ENCODE data around the gene SHE. TPM values are rescaled to one million over a fixed set of nuclear protein-coding genes. Genes with fewer than 3 reads are reported as not detected.

SHE gene
- total and polyA plus RNA-seq, 2 experiments from 2014 or later: 0.23 to 0.69 TPM

GRCh38 chr1:154495496-154496273 lies 6.5 kb downstream of the SHE start (continued):
- TF ChIP-seq ZNF462 (CRISPR knock-in tag; IDR thresholded peaks at IDR 0.05) (no peak), ZNF331 (CRISPR knock-in tag; IDR thresholded peaks at IDR 0.05; ENCODE audit: low read depth) (no peak), JUNB (IDR thresholded peaks at IDR 0.05; ENCODE audit: unreplicated experiment) (no peak), ETS1 (IDR thresholded peaks at IDR 0.05) (no peak), EZH2 (IDR thresholded peaks at IDR 0.05; ENCODE audit: low read depth, unreplicated experiment) (no peak), CTCF (conservative IDR thresholded peaks at IDR 0.05; ENCODE audit: low read depth in 2 of 2) (no peak)
